H1 (cell line): ENCODE data around the gene KDM5A. TPM values are rescaled to one million over a fixed set of nuclear protein-coding genes. Genes with fewer than 3 reads are reported as not detected.

Experiments
- JUND ChIP-seq: IDR thresholded peaks from 2 replicates; pipeline ENCODE4 v1.6.1; 2011; ENCODE audit warnings: mild to moderate bottlenecking, improper control_type of control experiment, low read length
- polyA plus RNA-seq, 7 experiments: library from polyadenylated mRNA; depleted of rRNA in 3 of 7; stranded (reverse) in 5 of 7; unstranded in 2 of 7; fragments of >200 nt in 5 of 7; fragments of 200-250 nt in 2 of 7; gene quantifications; 1 replicate in 5 of 7; 2 replicates in 1 of 7; 4 replicates in 1 of 7; pipeline versions ENCODE4 v1.2.1 to v1.2.3, GENCODE V29; 2011 to 2013; ENCODE audit warnings: missing spikeins in 2 of 7, mixed read lengths in 2 of 7
- total RNA-seq: library from RNA; stranded (reverse); fragmentation: NEBNext Ultra II Directional; extraction: Animal tissue kit (Norgen Biotek cat#: 25700); gene quantifications from 2 replicates; pipeline ENCODE4 v1.2.1, GENCODE V29; 2021

KDM5A gene
- total and polyA plus RNA-seq, 2 of the 8 experiments (the other 6 are each of a cell fraction or from before 2014, with no cell fraction given) = 6.3 to 36.9 TPM

GRCh38 chr12:337039-337438, 52.1 kb downstream of the KDM5A start (continued):
- no peak for TF ChIP-seq JUND
